ENCODE results near the gene BST1. TPM values are rescaled to one million over a fixed set of nuclear protein-coding genes. Genes with fewer than 3 reads are reported as not detected.

The BST1 gene
- total and polyA plus RNA-seq, 10 of the 15 experiments (the other 5 are each of a cell fraction or from before 2014, with no cell fraction given) = 0.04 to 0.42 (median 0.11) TPM; not detected in 1

DNA sequence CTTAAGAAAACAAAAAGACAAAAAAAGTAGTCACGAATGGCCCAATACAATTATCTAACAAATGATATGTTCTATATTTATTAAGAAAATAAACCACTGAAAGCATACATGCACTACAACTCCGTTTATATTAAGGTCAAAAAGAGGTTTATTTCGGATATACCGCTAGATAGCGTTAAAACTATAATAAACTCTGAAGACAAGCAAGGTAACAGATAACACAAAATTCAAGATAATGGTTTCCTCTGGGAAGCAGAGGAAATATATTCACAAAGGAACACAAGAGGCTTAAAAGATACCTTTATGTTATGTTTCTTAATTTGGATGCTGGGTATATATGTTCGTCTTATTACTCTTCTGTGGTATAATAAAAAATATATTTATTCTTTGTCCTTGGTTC, 26.0 kb upstream of the BST1 start:
- in situ Hi-C loops (cut with MboI) (no loop called here), intact Hi-C loops (cut with micrococcal nuclease; ENCODE audit: unreplicated experiment) (no loop called here)
- no peak overlapping the region for H3K9ac ChIP-seq (ENCODE audit: control insufficient read depth, insufficient read depth, low read length)
- peak overlapping the region; percentile 21; the same call in 1 of the 2 replicates for H3K4me2 ChIP-seq (ENCODE audit: control insufficient read depth, insufficient read depth)
- BruUV-seq (replicated peaks) = no TSS peak
- DNase-seq (ENCODE audit: low read depth, low spot score) = no peak
- RAD21 ChIA-PET (ENCODE audit: unreplicated experiment) = interaction anchor here (0.6 to 2.8 kb wide), 3 partner anchors 19 to 551 kb away, joined by 3 to 15 read pairs (median 3); no protein-coding TSS in a partner anchor
- H3K27me3 ChIP-seq (replicated peaks in 1 of 2; ENCODE audit: control insufficient read depth in 2 of 2, insufficient read depth in 2 of 2, low read length in 1 of 2) = no peaks in the 10 kb centered on the region
- POLR2A ChIA-PET = interaction anchor here (0.6 to 3.4 kb wide), 3 partner anchors 22 to 52 kb away, joined by 3 to 15 read pairs (median 3); partner anchors contain the start of gene FBXL5
- H4K20me1 ChIP-seq (ENCODE audit: control insufficient read depth, insufficient read depth) = no peaks in the 10 kb centered on the region
- H3K79me2 ChIP-seq (ENCODE audit: control insufficient read depth, insufficient read depth, low read length) = peaks cover 80% of the 10 kb centered on the region
- H2AFZ ChIP-seq (ENCODE audit: control insufficient read depth, low read depth, low read length) = no peak overlapping the region
- WGBS (ENCODE audit: insufficient coverage, insufficient replicate concordance, low lambda C conversion rate, missing lambda C conversion rate) = 93% methylated on average over 6 of the region's 6 CpGs
- no peaks in the 10 kb centered on the region for H3K9me3 ChIP-seq (replicated peaks; ENCODE audit: control insufficient read depth, insufficient read depth, low read length)
- no peak for ATAC-seq
- H3K4me1 ChIP-seq (ENCODE audit: control insufficient read depth, insufficient read depth, low read length) = peaks cover 4% of the 10 kb centered on the region; the same call in 1 of the 2 replicates
- H3K36me3 ChIP-seq (ENCODE audit: control insufficient read depth in 2 of 2, insufficient read depth in 2 of 2, low read length in 1 of 2) = no peaks in the 10 kb centered on the region
- H3K4me3 ChIP-seq = no peak overlapping the region; the same call in 1 of the 2 replicates
- CTCF ChIA-PET = interaction anchor here (1.0 to 3.1 kb wide), 4 partner anchors 20 to 529 kb away, joined by 3 to 20 read pairs (median 8); no protein-coding TSS in a partner anchor
- TF ChIP-seq, protein P1, sequence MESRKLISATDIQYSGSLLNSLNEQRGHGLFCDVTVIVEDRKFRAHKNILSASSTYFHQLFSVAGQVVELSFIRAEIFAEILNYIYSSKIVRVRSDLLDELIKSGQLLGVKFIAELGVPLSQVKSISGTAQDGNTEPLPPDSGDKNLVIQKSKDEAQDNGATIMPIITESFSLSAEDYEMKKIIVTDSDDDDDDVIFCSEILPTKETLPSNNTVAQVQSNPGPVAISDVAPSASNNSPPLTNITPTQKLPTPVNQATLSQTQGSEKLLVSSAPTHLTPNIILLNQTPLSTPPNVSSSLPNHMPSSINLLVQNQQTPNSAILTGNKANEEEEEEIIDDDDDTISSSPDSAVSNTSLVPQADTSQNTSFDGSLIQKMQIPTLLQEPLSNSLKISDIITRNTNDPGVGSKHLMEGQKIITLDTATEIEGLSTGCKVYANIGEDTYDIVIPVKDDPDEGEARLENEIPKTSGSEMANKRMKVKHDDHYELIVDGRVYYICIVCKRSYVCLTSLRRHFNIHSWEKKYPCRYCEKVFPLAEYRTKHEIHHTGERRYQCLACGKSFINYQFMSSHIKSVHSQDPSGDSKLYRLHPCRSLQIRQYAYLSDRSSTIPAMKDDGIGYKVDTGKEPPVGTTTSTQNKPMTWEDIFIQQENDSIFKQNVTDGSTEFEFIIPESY (IDR thresholded peaks at IDR 0.05) = peak; percentile 96
- TF ChIP-seq RCOR1 (conservative IDR thresholded peaks at IDR 0.05; ENCODE audit: low read depth, low read length) = no peak
- FAIRE-seq = no peak
- H3K27ac ChIP-seq (ENCODE audit: control insufficient read depth, insufficient read depth) = no peak overlapping the region
- SMC1A ChIA-PET (ENCODE audit: uncharacterized antibody, unreplicated experiment) = interaction anchor here (1.0 to 2.4 kb wide), 2 partner anchors 23 to 39 kb away, joined by 3 to 13 read pairs; no protein-coding TSS in a partner anchor

DNA sequence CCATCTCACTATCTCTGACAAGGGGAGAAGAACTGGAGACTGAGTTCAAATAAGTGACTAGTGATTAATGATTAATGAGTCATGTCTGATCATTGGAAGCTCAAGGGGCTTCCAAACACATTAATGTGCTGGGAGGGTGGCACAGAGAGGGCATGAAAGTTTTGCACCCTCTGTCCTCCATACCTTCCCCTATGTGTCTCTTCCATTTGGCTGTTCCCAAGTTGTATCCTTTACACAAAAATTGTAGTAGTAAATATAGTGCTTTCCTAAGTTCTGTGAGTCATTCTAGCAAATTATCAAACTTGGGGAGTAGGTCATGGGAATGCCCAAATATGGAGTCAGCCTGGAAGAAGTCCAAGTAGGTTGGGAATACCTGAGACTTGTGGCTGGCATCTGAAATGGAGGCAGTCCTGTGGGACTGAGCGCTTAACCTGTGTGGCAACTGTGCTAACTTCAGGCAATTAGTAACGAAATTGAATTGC, 25.3 kb upstream of the BST1 start:
- TF ChIP-seq SRF (IDR thresholded peaks at IDR 0.05; ENCODE audit: low read depth in 2 of 2, low read length in 2 of 2) (peak; percentile 13 to 70; a peak in 2 of 4 replicates), ATF7 (IDR thresholded peaks at IDR 0.05; ENCODE audit: low read depth) (peak; percentile 29; the same call in 1 of the 2 replicates), IKZF2 (IDR thresholded peaks at IDR 0.05) (peak in 1 of 2 experiments; percentile 47; a peak in 2 of 4 replicates), IKZF1 (conservative IDR thresholded peaks at IDR 0.05) (0 out of 2 replicates have a peak, but pooled peaks have one; percentile 37)
- TF ChIP-seq, protein P2, sequence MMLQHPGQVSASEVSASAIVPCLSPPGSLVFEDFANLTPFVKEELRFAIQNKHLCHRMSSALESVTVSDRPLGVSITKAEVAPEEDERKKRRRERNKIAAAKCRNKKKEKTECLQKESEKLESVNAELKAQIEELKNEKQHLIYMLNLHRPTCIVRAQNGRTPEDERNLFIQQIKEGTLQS (IDR thresholded peaks at IDR 0.05; ENCODE audit: borderline replicate concordance, extremely low read depth, low read depth, low read length) = no peak
- CTCF ChIA-PET = interaction anchor here (1.1 to 3.1 kb wide), 2 partner anchors 26 kb away, joined by 5 to 20 read pairs; no protein-coding TSS in a partner anchor
- Histone ChIP-seq H3K4me2 (ENCODE audit: control insufficient read depth, insufficient read depth) (peak overlapping the region; percentile 21; the same call in 1 of the 2 replicates), H3K36me3 (ENCODE audit: control insufficient read depth in 2 of 2, insufficient read depth in 2 of 2, low read length in 1 of 2) (no peaks in the 10 kb centered on the region), H3K79me2 (ENCODE audit: control insufficient read depth, insufficient read depth, low read length) (peaks cover 87% of the 10 kb centered on the region), H2AFZ (ENCODE audit: control insufficient read depth, low read depth, low read length) (peak overlapping the region; percentile 54; the same call in 1 of the 2 replicates), H3K27ac (ENCODE audit: control insufficient read depth, insufficient read depth) (peak overlapping the region; percentile 24; the same call in 1 of the 2 replicates), H3K4me1 (ENCODE audit: control insufficient read depth, insufficient read depth, low read length) (peaks cover 4% of the 10 kb centered on the region; the same call in 1 of the 2 replicates), H4K20me1 (ENCODE audit: control insufficient read depth, insufficient read depth) (no peaks in the 10 kb centered on the region), H3K27me3 (replicated peaks in 1 of 2; ENCODE audit: control insufficient read depth in 2 of 2, insufficient read depth in 2 of 2, low read length in 1 of 2) (no peaks in the 10 kb centered on the region), H3K9ac (ENCODE audit: control insufficient read depth, insufficient read depth, low read length) (no peak overlapping the region), H3K9me3 (replicated peaks; ENCODE audit: control insufficient read depth, insufficient read depth, low read length) (no peaks in the 10 kb centered on the region), H3K4me3 (0 out of 2 replicates have a peak overlapping the region, but pooled peaks have one; percentile 0)
- intact Hi-C loops (cut with micrococcal nuclease; ENCODE audit: unreplicated experiment) (no loop called here), in situ Hi-C loops (cut with MboI) (no loop called here)
- RAD21 ChIA-PET (ENCODE audit: unreplicated experiment) = interaction anchor here (0.6 to 2.8 kb wide), 3 partner anchors 23 to 51 kb away, joined by 3 to 15 read pairs (median 5); no protein-coding TSS in a partner anchor
- WGBS (ENCODE audit: insufficient coverage, insufficient replicate concordance, low lambda C conversion rate, missing lambda C conversion rate) = 74% methylated on average over 2 of the region's 2 CpGs
- ATAC-seq = no peak
- no TSS peak for BruUV-seq (replicated peaks)
- FAIRE-seq = no peak
- POLR2A ChIA-PET = interaction anchor here (3.4 kb wide), 1 partner anchor 23 kb away, joined by 15 read pairs; the partner anchor contains the start of gene FBXL5
- SMC1A ChIA-PET (ENCODE audit: uncharacterized antibody, unreplicated experiment) = interaction anchor here (0.9 to 1.3 kb wide), 2 partner anchors 28 to 33 kb away, joined by 3 to 5 read pairs; no protein-coding TSS in a partner anchor
- no peak for DNase-seq (ENCODE audit: low read depth, low spot score)
